ENCODE measurements around the gene ADIPOR2. TPM values are rescaled to one million over a fixed set of nuclear protein-coding genes. Genes with fewer than 3 reads are reported as not detected.

ADIPOR2 gene
- total and polyA plus RNA-seq, 2 of the 4 experiments (the other 2 are of a cell fraction): 20.0 to 24.9 TPM

DNA sequence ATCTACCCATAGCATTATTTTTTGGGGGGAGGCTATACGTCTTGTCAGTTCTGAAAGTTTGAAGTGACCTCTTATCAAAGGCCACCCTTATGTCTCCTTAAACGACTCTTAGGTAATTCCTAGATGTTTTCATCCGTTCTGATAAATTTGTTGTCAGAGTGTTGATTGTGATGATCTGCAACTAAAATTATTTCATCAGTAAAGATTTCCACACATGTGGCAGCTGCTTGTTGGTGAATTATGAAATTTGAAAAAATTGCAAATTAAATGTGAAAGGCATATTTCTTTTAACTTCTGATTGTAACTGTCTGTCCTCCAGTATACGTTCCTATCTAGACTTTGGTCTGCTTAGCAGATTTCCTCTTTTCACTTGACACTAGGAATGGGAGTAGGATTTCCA, 1.4 kb downstream of the ADIPOR2 start:
- Histone ChIP-seq H3K27ac (ENCODE audit: insufficient read depth, low read length) (no peak overlapping the region), H3K27me3 (ENCODE audit: control insufficient read depth, insufficient read depth, low read length) (no peaks in the 10 kb centered on the region), H4K20me1 (ENCODE audit: insufficient read depth, low read length) (peaks cover 21% of the 10 kb centered on the region), H2BK20ac (ENCODE audit: low read depth, low read length) (no peak overlapping the region), H3K4me1 (ENCODE audit: control insufficient read depth, insufficient read depth, low read length) (0 out of 2 replicates have a peak, but pooled peaks cover 2% of the 10 kb centered on the region), H3K18ac (ENCODE audit: low read depth, low read length) (no peak overlapping the region), H2AK9ac (replicated peaks; ENCODE audit: low read depth, low read length, poor library complexity) (no peak overlapping the region), H3K79me1 (ENCODE audit: low read depth in 1 of 2, low read length in 2 of 2) (peaks cover 16 to 49% of the 10 kb centered on the region in 2 experiments; a peak in 3 of 4 replicates), H2AK5ac (ENCODE audit: low read depth, low read length) (no peak overlapping the region), H3K9me1 (ENCODE audit: insufficient read depth, low read length) (no peaks in the 10 kb centered on the region; the same call in 1 of the 2 replicates), H2BK15ac (ENCODE audit: low read depth, low read length) (no peak overlapping the region), H3K36me3 (ENCODE audit: control insufficient read depth, insufficient read depth, low read length) (no peaks in the 10 kb centered on the region), H3K56ac (ENCODE audit: extremely low read depth, insufficient read depth, low read length) (no peak overlapping the region), H2BK120ac (ENCODE audit: low read depth, low read length) (no peak overlapping the region), H3K23ac (ENCODE audit: low read depth, low read length) (no peak overlapping the region), H3K4ac (ENCODE audit: low read depth, low read length) (no peak overlapping the region), H2BK5ac (ENCODE audit: low read depth, low read length, poor library complexity, severe bottlenecking) (no peak overlapping the region), H3K9ac (ENCODE audit: low read depth, low read length) (no peak overlapping the region), H3K4me2 (ENCODE audit: low read depth, low read length) (peak overlapping the region; percentile 40; the same call in 1 of the 2 replicates), H2AFZ (replicated peaks; ENCODE audit: low read length, poor library complexity) (no peak overlapping the region), H4K8ac (ENCODE audit: low read depth in 2 of 2, low read length in 2 of 2) (no peak overlapping the region), H3K14ac (replicated peaks; ENCODE audit: low read depth, low read length) (no peak overlapping the region), H4K91ac (ENCODE audit: insufficient read depth, low read depth, low read length) (no peak overlapping the region), H3K9me3 (ENCODE audit: control insufficient read depth, insufficient read depth, low read length) (no peaks in the 10 kb centered on the region), H4K5ac (ENCODE audit: low read depth, low read length) (no peak overlapping the region), H3K4me3 (ENCODE audit: insufficient read depth, low read depth, low read length) (no peak overlapping the region)
- intact Hi-C loops (cut with micrococcal nuclease) (no loop called here), in situ Hi-C loops (cut with MboI; ENCODE audit: low sequenced_read_pairs) (no loop called here), dilution Hi-C loops (cut with HindIII; ENCODE audit: low sequenced_read_pairs, unreplicated experiment) (no loop called here)
- WGBS, 2 experiments (ENCODE audit: extremely low coverage in 2 of 2, insufficient read length in 1 of 2): no CpG with 5 or more reads among the region's 4 CpGs
- DNase-seq (no peak), ATAC-seq (ENCODE audit: low read depth) (no peak)
- TF ChIP-seq, protein P1, sequence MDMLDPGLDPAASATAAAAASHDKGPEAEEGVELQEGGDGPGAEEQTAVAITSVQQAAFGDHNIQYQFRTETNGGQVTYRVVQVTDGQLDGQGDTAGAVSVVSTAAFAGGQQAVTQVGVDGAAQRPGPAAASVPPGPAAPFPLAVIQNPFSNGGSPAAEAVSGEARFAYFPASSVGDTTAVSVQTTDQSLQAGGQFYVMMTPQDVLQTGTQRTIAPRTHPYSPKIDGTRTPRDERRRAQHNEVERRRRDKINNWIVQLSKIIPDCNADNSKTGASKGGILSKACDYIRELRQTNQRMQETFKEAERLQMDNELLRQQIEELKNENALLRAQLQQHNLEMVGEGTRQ (IDR thresholded peaks at IDR 0.05; ENCODE audit: low read depth, low read length): no peak
- TF ChIP-seq NFE2L2 (IDR thresholded peaks at IDR 0.05; ENCODE audit: low read depth, low read length) (no peak), RFX5 (IDR thresholded peaks at IDR 0.05; ENCODE audit: low read depth, low read length) (no peak), MXI1 (IDR thresholded peaks at IDR 0.05; ENCODE audit: borderline replicate concordance, low read depth, low read length) (no peak), MAFK (IDR thresholded peaks at IDR 0.05; ENCODE audit: low read depth, low read length) (no peak), RAD21 (IDR thresholded peaks at IDR 0.05; ENCODE audit: low read length) (no peak), POLR2A (IDR thresholded peaks at IDR 0.05; ENCODE audit: low read depth, low read length) (no peak), FOS (IDR thresholded peaks at IDR 0.05; ENCODE audit: low read depth, low read length) (no peak), RCOR1 (IDR thresholded peaks at IDR 0.05; ENCODE audit: insufficient replicate concordance, low read length) (no peak), BHLHE40 (IDR thresholded peaks at IDR 0.05; ENCODE audit: low read depth, low read length) (no peak), SMC3 (IDR thresholded peaks at IDR 0.05; ENCODE audit: low read depth, low read length) (no peak), CHD1 (IDR thresholded peaks at IDR 0.05; ENCODE audit: low read depth, low read length) (no peak)
- ChIA-PET POLR2A (ENCODE audit: unreplicated experiment) (no interaction called here), CTCF (interaction anchor here (0.6 kb wide), 1 partner anchor 215 kb away, joined by 4 read pairs; no protein-coding TSS in a partner anchor)
- BruUV-seq (replicated peaks): TSS peak; percentile 50
